DND-41 (cell line): Measurements from ENCODE around the gene MEPCE.

Source experiments
- ATAC-seq: fragments of 200-7000 bp; cut with Tn5 transposase; 3 replicates; pipeline ENCODE4 v1.9.1; 2021; ENCODE audit warnings: low read depth; ENCODE audit not compliant: insufficient read depth
- DNase-seq: peaks from one replicate; pipeline ENCODE4 v3.0.0-alpha.2; 2020
- H2AFZ ChIP-seq: 2 replicates; pipeline ENCODE4 v1.6.0; 2012; ENCODE audit warnings: low read depth, low read length
- H3K27ac ChIP-seq: 2 replicates; pipeline ENCODE4 v1.5.1; 2012; ENCODE audit warnings: low read length, inconsistent platforms
- H3K27me3 ChIP-seq: fragments of 200-600 bp; sonication (generic); 2 replicates; pipeline ENCODE4 v1.6.0; 2012; ENCODE audit warnings: low read length, mild to moderate bottlenecking, inconsistent platforms; ENCODE audit not compliant: insufficient read depth, poor library complexity
- H3K36me3 ChIP-seq: 2 replicates; pipeline ENCODE4 v1.5.1; 2012; ENCODE audit warnings: low read length, inconsistent platforms; ENCODE audit not compliant: insufficient read depth
- H3K4me1 ChIP-seq: 2 replicates; pipeline ENCODE4 v1.5.1; 2012; ENCODE audit warnings: mild to moderate bottlenecking, low read length; ENCODE audit not compliant: insufficient read depth
- H3K4me2 ChIP-seq: 2 replicates; pipeline ENCODE4 v1.6.0; 2012; ENCODE audit warnings: mild to moderate bottlenecking, moderate library complexity, low read length, inconsistent platforms; ENCODE audit not compliant: insufficient read depth
- H3K4me3 ChIP-seq, 2 experiments: fragments of 200-600 bp in 1 of 2; shearing (Covaris generic) in 1 of 2; 2 replicates each; pipeline ENCODE4 v1.5.1; 2012 to 2016; ENCODE audit warnings: inconsistent platforms in 2 of 2, low read length in 2 of 2, mild to moderate bottlenecking in 2 of 2, low read depth in 1 of 2, moderate library complexity in 1 of 2
- H3K79me2 ChIP-seq: 2 replicates; pipeline ENCODE4 v1.6.0; 2012; ENCODE audit warnings: low read length, inconsistent platforms; ENCODE audit not compliant: insufficient read depth
- H3K9ac ChIP-seq: 2 replicates; pipeline ENCODE4 v1.6.0; 2012; ENCODE audit warnings: low read depth, mild to moderate bottlenecking, inconsistent platforms, low read length, moderate library complexity
- H3K9me3 ChIP-seq: 2 replicates; pipeline ENCODE4 v1.5.1; 2012; ENCODE audit warnings: low read length, moderate library complexity, mild to moderate bottlenecking, inconsistent platforms; ENCODE audit not compliant: insufficient read depth, severe bottlenecking
- H4K20me1 ChIP-seq: 2 replicates; pipeline ENCODE4 v1.6.0; 2012; ENCODE audit warnings: low read length; ENCODE audit not compliant: insufficient read depth
- EZH2 ChIP-seq: IDR thresholded peaks from 3 replicates; pipeline ENCODE4 v1.6.1; 2012; ENCODE audit warnings: borderline replicate concordance, low read depth, mild to moderate bottlenecking, moderate library complexity, low read length, inconsistent platforms; ENCODE audit not compliant: severe bottlenecking
- TF ChIP-seq, protein P1 (sequence below): IDR thresholded peaks from 2 replicates; pipeline ENCODE4 v1.5.1; 2012; ENCODE audit warnings: borderline replicate concordance, low read length, moderate library complexity, mild to moderate bottlenecking; ENCODE audit not compliant: poor library complexity, severe bottlenecking; ENCODE audit errors: extremely low read depth

The MEPCE gene

DNA sequence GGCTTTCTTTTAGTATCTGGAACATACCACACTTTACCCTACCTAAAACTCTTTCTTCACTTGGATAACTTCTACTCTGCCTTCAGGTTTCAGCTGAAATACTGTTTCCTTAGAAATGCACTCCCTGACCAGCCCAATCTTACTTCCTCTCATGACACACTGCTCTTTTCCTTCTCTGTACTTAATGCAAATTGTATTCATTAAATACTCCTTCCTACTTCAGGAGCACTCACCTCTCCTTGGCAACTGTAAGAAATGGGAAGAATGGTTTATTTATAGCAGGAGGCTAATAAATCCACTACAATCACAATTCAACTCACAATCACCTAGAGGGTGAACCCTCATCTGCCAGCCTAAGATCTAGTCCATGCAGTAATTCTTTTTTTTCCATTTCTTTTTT lies 16.3 kb upstream of the MEPCE start:
- no peak overlapping the region for H3K4me3 ChIP-seq
- ATAC-seq, result no peak
- no peak overlapping the region for H2AFZ ChIP-seq
- no peaks in the 10 kb centered on the region for H3K4me1 ChIP-seq
- H3K9me3 ChIP-seq, result no peaks in the 10 kb centered on the region
- H3K36me3 ChIP-seq, result no peaks in the 10 kb centered on the region
- no peak overlapping the region for H3K4me2 ChIP-seq
- no peak overlapping the region for H3K27ac ChIP-seq
- H3K9ac ChIP-seq, result no peak overlapping the region
- no peaks in the 10 kb centered on the region for H3K79me2 ChIP-seq
- H3K27me3 ChIP-seq, result peaks cover 3% of the 10 kb centered on the region
- H4K20me1 ChIP-seq, result no peaks in the 10 kb centered on the region; the same call in 1 of the 2 replicates
- DNase-seq, result no peak
- no peak for TF ChIP-seq EZH2
- TF ChIP-seq, protein P1, sequence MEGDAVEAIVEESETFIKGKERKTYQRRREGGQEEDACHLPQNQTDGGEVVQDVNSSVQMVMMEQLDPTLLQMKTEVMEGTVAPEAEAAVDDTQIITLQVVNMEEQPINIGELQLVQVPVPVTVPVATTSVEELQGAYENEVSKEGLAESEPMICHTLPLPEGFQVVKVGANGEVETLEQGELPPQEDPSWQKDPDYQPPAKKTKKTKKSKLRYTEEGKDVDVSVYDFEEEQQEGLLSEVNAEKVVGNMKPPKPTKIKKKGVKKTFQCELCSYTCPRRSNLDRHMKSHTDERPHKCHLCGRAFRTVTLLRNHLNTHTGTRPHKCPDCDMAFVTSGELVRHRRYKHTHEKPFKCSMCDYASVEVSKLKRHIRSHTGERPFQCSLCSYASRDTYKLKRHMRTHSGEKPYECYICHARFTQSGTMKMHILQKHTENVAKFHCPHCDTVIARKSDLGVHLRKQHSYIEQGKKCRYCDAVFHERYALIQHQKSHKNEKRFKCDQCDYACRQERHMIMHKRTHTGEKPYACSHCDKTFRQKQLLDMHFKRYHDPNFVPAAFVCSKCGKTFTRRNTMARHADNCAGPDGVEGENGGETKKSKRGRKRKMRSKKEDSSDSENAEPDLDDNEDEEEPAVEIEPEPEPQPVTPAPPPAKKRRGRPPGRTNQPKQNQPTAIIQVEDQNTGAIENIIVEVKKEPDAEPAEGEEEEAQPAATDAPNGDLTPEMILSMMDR, result no peak

DNA sequence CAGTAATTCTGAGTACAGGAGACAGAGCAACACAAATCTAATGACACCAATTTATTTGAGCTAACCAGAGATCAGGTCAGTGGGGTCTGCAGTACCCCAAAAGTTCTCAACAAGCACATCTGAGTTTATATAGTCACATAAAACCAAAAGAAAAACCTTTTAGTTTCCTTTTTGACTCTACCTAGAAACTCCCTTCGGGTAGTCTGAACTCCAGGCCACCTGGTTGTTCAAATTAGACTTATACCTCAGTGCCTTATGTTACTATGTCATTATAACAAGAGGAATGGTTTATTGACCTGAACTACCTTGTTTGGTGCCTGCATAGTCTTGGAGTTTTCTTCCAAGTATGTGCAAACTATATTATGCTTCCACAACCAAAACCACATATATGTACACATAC lies 15.7 kb upstream of the MEPCE start:
- Histone ChIP-seq H3K9ac (no peak overlapping the region), H3K4me2 (no peak overlapping the region), H3K79me2 (no peaks in the 10 kb centered on the region), H3K4me1 (no peaks in the 10 kb centered on the region), H3K4me3 (no peak overlapping the region), H4K20me1 (no peaks in the 10 kb centered on the region; the same call in 1 of the 2 replicates), H3K36me3 (no peaks in the 10 kb centered on the region), H2AFZ (no peak overlapping the region), H3K27me3 (peaks cover 3% of the 10 kb centered on the region), H3K9me3 (no peaks in the 10 kb centered on the region), H3K27ac (no peak overlapping the region)
- ATAC-seq, result no peak
- TF ChIP-seq, protein P1, result no peak
- no peak for TF ChIP-seq EZH2
- no peak for DNase-seq

DNA sequence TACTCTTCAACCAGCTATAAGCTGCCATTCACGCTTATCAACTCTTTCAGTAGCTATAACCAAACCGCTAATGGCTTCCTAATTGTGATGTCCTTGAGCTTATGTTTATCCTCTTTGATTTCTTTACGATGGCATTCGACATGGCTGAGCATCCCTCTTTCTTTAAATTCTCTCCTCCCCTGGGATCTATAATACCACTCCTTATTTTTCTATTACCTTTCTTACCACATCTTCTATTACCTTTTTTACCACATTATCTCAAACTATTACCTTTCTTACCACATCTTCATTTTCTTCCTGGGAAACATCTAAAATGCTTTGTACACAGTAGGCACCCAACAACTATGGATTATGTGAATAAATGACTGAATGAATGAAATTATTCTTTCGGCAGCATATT lies 14.2 kb upstream of the MEPCE start:
- Histone ChIP-seq H3K4me3 (no peak overlapping the region), H4K20me1 (no peaks in the 10 kb centered on the region; the same call in 1 of the 2 replicates), H3K9ac (no peak overlapping the region), H3K4me1 (no peaks in the 10 kb centered on the region), H2AFZ (no peak overlapping the region), H3K79me2 (no peaks in the 10 kb centered on the region), H3K4me2 (no peak overlapping the region), H3K9me3 (no peaks in the 10 kb centered on the region), H3K27me3 (no peaks in the 10 kb centered on the region), H3K36me3 (no peaks in the 10 kb centered on the region), H3K27ac (no peak overlapping the region)
- DNase-seq, result no peak
- no peak for ATAC-seq
- TF ChIP-seq, protein P1, result no peak
- TF ChIP-seq EZH2, result no peak

DNA sequence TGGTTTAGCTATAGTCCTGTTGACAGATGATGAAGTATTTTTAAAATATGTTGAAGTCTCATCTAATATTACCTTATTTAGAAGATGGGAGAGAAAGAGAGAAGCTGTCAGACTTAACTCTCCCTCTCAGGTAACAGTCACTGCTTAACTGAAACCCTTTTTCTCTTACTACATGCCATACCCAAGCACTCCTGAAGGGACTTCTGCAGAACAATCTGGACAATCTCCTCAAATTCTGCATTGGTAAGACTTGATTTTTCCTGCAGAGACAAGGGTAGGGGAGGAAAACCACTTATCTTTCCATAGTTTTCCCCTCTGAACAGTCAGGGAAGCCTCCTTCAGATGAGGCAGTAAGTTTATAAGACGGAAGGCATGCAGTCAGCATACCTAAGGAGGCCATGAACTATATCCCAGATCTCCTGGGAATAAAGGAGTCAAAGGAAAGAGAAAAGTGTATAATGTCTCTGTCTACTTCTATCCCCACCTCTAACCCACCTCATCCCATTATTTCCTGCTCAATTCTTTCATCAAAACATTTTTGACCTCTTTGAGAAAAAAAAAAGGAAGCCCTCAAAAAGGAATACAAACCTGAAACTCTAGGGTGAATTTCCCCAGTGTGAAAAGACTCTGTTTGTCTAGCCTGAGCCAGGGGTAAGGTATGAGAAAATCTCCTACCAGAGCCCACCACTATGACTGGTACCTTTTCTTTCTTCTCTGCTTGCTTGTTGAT lies 10.5 kb upstream of the MEPCE start:
- H2AFZ ChIP-seq, result no peak overlapping the region
- no peaks in the 10 kb centered on the region for H3K27me3 ChIP-seq
- no peaks in the 10 kb centered on the region for H4K20me1 ChIP-seq
- no peaks in the 10 kb centered on the region for H3K36me3 ChIP-seq
- DNase-seq (no peak), ATAC-seq (no peak)
- no peak overlapping the region for H3K27ac ChIP-seq
- no peak overlapping the region for H3K4me3 ChIP-seq
- H3K4me2 ChIP-seq, result no peak overlapping the region
- no peak overlapping the region for H3K9ac ChIP-seq
- H3K9me3 ChIP-seq, result no peaks in the 10 kb centered on the region
- H3K4me1 ChIP-seq, result no peaks in the 10 kb centered on the region
- H3K79me2 ChIP-seq, result no peaks in the 10 kb centered on the region
- TF ChIP-seq, protein P1, result no peak
- no peak for TF ChIP-seq EZH2
